Activated naive CD8-positive, alpha-beta T cell treated with anti-CD3 and anti-CD28 coated beads for 36 hours (primary cell): ENCODE data around the gene CASP6. TPM values are rescaled to one million over a fixed set of nuclear protein-coding genes. Genes with fewer than 3 reads are reported as not detected.
"Not testable (repeated sequence)": the region's sequence is repeated elsewhere in the genome, so short reads cannot be mapped to it uniquely, and the experiment has no call there.

Source experiments
- DNase-seq: peaks from one replicate; pipeline ENCODE4 v3.0.0; 2021
- H3K27ac Mint-ChIP-seq: one replicate; pipeline ENCODE4 v1.8.0; 2022; ENCODE audit warnings: mild to moderate bottlenecking, moderate library complexity, mixed read lengths
- H3K27me3 Mint-ChIP-seq: one replicate; pipeline ENCODE4 v1.8.0; 2022; ENCODE audit warnings: mild to moderate bottlenecking, mixed read lengths
- H3K36me3 Mint-ChIP-seq: one replicate; pipeline ENCODE4 v1.8.0; 2021; ENCODE audit warnings: mild to moderate bottlenecking, mixed read lengths
- H3K4me1 Mint-ChIP-seq: one replicate; pipeline ENCODE4 v1.8.0; 2021; ENCODE audit warnings: mixed read lengths
- H3K4me3 Mint-ChIP-seq: one replicate; pipeline ENCODE4 v1.8.0; 2022; ENCODE audit warnings: mild to moderate bottlenecking, moderate library complexity, mixed read lengths
- H3K9me3 Mint-ChIP-seq: one replicate; pipeline ENCODE4 v1.8.0; 2022; ENCODE audit warnings: mixed read lengths
- total RNA-seq, 2 experiments: library from RNA; stranded (reverse); gene quantifications; one replicate each; pipeline ENCODE4 v1.2.3, GENCODE V29; 2021

The CASP6 gene
- total RNA-seq, 2 experiments from 2014 or later, result 22.2 to 23.5 TPM

DNA sequence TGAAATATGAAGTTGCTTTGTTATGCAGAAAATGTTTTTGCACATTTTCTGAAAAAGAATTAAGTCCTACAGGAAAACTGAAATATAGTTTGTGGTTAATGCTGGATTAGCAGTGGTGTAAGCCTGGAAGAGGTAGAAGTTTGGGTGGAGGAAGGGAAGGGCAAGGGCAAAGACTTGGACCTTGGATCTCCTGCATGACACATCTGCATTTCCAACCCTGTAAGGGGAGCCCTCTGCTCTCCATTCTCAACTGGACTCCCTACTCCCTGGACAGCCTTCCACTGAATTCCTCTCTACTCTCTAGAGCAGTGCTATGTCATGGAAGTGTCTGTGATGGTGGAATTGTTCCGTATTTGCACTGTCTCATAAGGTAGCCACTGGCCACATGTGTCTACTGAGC lies 4.6 kb downstream of the CASP6 start:
- Mint-ChIP-seq H3K36me3 (peaks cover 29% of the 10 kb centered on the region), H3K27ac (peak overlapping the region; percentile 39), H3K27me3 (no peaks in the 10 kb centered on the region), H3K4me1 (peaks cover 26% of the 10 kb centered on the region), H3K9me3 (no peaks in the 10 kb centered on the region), H3K4me3 (no peak overlapping the region)
- no peak for DNase-seq

- Mint-ChIP-seq H3K27ac (peak overlapping the region; percentile 83), H3K4me3 (no peak overlapping the region), H3K36me3 (peaks cover 54% of the 10 kb centered on the region), H3K4me1 (peaks cover 25% of the 10 kb centered on the region), H3K27me3 (no peaks in the 10 kb centered on the region), H3K9me3 (peaks cover 5% of the 10 kb centered on the region)
- no peak for DNase-seq
Observed at GRCh38 chr4:109691411-109691920, 11.8 kb downstream of the CASP6 start.

DNA sequence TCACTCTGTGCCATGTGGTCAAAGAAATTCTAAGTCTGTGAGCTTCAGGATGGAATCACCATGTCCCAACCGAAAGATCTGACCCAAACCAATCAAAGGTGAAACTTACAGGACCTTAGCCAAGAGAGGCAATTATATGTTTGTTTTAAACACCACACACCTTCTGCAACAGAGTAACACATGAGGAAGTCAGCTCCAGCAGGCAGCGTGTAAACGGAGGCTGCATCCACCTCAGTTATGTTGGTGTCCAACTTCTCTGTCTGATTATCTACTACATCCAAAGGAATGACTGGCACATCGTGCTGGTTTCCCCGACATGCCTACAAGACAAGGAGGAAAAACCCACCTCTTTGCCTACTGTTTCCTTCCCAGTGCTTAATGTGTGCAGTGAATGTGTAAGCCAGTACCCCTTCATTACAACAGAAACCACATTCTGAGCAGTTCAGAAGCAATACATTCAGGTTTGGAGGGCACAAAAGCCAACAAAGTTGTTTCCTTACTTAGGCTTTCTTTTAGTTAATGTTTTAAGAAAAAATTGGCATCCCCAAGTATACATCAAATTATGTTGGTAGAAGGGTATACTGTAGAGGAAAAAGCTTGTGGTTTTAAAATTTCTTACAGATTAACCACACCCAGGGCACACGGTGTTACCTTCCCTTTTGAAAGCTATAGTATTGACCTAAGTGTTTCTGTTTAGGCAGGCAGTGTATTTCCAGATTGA lies 12.4 kb downstream of the CASP6 start:
- Mint-ChIP-seq H3K27me3 (no peaks in the 10 kb centered on the region), H3K9me3 (peaks cover 5% of the 10 kb centered on the region), H3K4me1 (peaks cover 25% of the 10 kb centered on the region), H3K36me3 (peaks cover 54% of the 10 kb centered on the region), H3K4me3 (no peak overlapping the region), H3K27ac (peak overlapping the region; percentile 83)
- no peak for DNase-seq

DNA sequence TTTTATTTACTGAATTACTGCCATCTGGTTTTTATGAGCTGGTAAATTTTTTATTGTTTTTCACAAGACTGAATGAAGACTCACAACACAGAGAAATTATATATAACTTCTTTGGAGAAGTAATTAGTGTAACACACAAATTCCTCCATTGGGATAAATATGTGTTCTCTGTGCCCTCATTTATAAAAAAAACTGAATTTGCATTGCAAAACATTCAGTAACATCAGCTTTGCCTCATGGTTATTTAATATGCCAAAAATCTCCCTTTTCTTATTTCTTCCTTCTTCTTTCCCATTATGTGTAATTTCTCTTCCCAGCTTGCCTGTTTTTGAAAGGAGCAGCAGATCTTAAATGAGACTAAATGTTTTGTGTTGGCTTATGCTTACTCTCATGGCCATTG lies 18.5 kb downstream of the CASP6 start:
- Mint-ChIP-seq H3K27ac (no peak overlapping the region), H3K9me3 (no peaks in the 10 kb centered on the region), H3K36me3 (peaks cover 37% of the 10 kb centered on the region)

GRCh38 chr4:109683621-109684253 lies 19.5 kb downstream of the CASP6 start:
- DNase-seq, result no peak
- Mint-ChIP-seq H3K27me3 (no peaks in the 10 kb centered on the region), H3K4me3 (no peak overlapping the region), H3K36me3 (peaks cover 42% of the 10 kb centered on the region), H3K9me3 (no peaks in the 10 kb centered on the region), H3K27ac (peak overlapping the region; percentile 38), H3K4me1 (peaks cover 15% of the 10 kb centered on the region)

More for the DNA sequence above, 18.5 kb downstream of the CASP6 start:
- Mint-ChIP-seq H3K4me1 (peaks cover 15% of the 10 kb centered on the region), H3K4me3 (no peak overlapping the region), H3K27me3 (no peaks in the 10 kb centered on the region)
- DNase-seq, result no peak

DNA sequence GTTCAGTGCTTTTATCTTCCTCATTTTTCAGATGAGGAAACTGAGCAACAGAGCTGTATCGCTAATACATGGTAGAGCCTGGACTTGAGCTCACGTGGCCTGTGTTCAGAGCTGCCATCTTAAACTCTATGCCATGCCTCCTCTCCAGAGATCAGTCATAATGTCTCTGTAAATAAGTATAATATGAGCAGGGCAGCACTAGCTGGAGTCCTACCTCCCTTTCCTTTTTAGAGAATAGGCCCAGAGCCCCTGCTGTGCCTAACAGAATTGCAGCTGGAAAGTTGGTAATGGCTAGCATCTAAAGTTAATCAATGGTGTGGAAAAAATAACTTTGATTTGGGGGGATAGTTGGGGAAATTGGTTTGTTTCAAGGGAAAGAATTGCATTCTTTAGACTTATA lies 20.4 kb downstream of the CASP6 start:
- DNase-seq, result no peak
- Mint-ChIP-seq H3K9me3 (no peaks in the 10 kb centered on the region), H3K27ac (peak overlapping the region; percentile 27), H3K27me3 (no peaks in the 10 kb centered on the region), H3K4me3 (no peak overlapping the region), H3K4me1 (peaks cover 15% of the 10 kb centered on the region), H3K36me3 (peaks cover 45% of the 10 kb centered on the region)

DNA sequence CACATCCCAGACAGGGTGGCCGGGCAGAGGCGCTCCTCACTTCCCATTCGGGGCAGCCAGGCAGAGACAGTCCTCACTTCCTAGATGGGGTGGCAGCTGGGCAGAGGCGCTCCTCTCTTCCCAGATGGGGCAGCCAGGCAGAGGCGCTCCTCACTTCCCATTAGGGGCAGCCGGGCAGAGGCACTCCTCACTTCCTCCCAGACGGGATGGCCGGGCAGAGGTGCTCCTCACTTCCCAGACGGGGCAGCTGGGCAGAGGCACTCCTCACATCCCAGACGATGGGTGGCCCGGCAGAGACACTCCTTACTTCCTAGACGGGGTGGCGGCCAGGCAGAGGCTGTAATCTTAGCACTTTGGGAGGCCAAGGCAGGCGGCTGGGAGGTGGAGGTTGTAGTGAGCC lies 24.3 kb downstream of the CASP6 start:
- H3K4me3 Mint-ChIP-seq, H3K27me3 Mint-ChIP-seq, H3K9me3 Mint-ChIP-seq, H3K27ac Mint-ChIP-seq, DNase-seq: not testable (repeated sequence)
- peaks cover 35% of the 10 kb centered on the region for H3K36me3 Mint-ChIP-seq
- H3K4me1 Mint-ChIP-seq, result peaks cover 19% of the 10 kb centered on the region

DNA sequence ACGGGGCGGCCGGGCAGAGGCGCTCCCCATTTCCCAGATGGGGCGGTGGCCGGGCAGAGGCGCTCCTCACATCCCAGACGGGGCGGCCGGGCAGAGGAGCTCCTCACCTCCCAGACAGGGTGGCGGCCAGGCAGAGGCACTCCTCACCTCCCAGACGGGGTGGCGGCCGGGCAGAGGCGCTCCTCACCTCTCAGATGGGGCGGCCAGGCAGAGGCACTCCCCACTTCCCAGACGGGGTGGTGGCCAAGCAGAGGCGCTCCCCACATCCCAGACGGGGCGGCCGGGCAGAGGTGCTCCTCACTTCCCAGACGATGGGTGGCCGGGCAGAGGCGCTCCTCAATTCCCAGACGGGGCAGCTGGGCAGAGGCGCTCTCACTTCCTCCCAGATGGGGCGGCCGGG lies 24.8 kb downstream of the CASP6 start:
- Mint-ChIP-seq H3K4me1 (peaks cover 15% of the 10 kb centered on the region), H3K36me3 (peaks cover 35% of the 10 kb centered on the region)
- H3K4me3 Mint-ChIP-seq, H3K27me3 Mint-ChIP-seq, H3K9me3 Mint-ChIP-seq, H3K27ac Mint-ChIP-seq, DNase-seq: not testable (repeated sequence)

- H3K36me3 Mint-ChIP-seq, result peaks cover 46% of the 10 kb centered on the region
- H3K9me3 Mint-ChIP-seq, result peaks cover 9% of the 10 kb centered on the region
- no peak overlapping the region for H3K27ac Mint-ChIP-seq
- no peaks in the 10 kb centered on the region for H3K27me3 Mint-ChIP-seq
- no peak for DNase-seq
- peaks cover 5% of the 10 kb centered on the region for H3K4me1 Mint-ChIP-seq
- no peak overlapping the region for H3K4me3 Mint-ChIP-seq
Observed at GRCh38 chr4:109676886-109677285, 26.4 kb downstream of the CASP6 start.

- H3K36me3 Mint-ChIP-seq, result peaks cover 52% of the 10 kb centered on the region
- H3K4me1 Mint-ChIP-seq, result peaks cover 15% of the 10 kb centered on the region
- peaks cover 19% of the 10 kb centered on the region for H3K9me3 Mint-ChIP-seq
- no peaks in the 10 kb centered on the region for H3K27me3 Mint-ChIP-seq
- no peak overlapping the region for H3K27ac Mint-ChIP-seq
- H3K4me3 Mint-ChIP-seq, result no peak overlapping the region
- no peak for DNase-seq
Observed at GRCh38 chr4:109675843-109676242, 27.4 kb downstream of the CASP6 start.

DNA sequence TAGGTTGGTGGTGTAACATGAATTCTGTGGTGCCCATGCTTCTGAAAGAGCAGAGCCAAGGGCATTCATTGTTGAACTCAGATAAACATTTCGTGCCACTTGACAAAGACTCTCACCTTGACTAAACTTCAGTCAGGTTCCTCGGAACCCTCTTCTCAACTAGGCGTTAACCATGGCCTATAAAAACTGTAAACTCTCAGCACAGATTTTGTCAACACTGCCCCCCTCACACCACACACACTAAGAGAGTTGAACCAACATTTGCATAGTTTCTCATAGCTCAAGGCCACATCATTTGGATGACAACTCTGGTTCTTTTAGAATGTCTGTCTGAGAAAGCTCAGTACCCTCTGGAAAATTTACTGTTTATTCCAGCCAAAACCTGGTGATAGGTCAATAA lies 28.1 kb downstream of the CASP6 start:
- Mint-ChIP-seq H3K27ac (no peak overlapping the region), H3K4me3 (no peak overlapping the region), H3K27me3 (no peaks in the 10 kb centered on the region), H3K9me3 (peaks cover 22% of the 10 kb centered on the region), H3K36me3 (peaks cover 56% of the 10 kb centered on the region), H3K4me1 (peaks cover 20% of the 10 kb centered on the region)
- DNase-seq, result no peak

DNA sequence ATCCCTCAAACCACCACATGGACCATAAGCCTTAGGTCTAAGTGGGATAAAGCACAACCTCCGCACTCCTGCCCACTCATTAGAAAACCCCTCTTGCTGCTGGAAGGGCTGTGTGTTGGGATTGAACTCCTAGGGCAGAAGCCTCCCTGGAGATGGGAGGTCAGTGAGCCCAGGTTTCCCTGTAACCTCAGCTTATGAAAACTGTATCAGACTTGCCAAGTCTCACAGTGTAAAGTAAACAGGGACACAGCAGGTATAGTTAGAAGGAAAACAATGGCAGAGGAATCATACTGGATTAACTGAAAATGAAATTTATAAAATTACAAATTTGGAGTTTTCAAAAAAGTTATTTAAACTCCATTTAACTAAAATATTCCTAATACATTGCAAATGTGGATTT lies 29.9 kb downstream of the CASP6 start:
- peaks cover 58% of the 10 kb centered on the region for H3K36me3 Mint-ChIP-seq
- H3K4me3 Mint-ChIP-seq, result no peak overlapping the region
- DNase-seq, result no peak
- H3K27me3 Mint-ChIP-seq, result no peaks in the 10 kb centered on the region
- peaks cover 24% of the 10 kb centered on the region for H3K9me3 Mint-ChIP-seq
- H3K27ac Mint-ChIP-seq, result no peak overlapping the region
- peaks cover 36% of the 10 kb centered on the region for H3K4me1 Mint-ChIP-seq

- Mint-ChIP-seq H3K4me3 (no peak overlapping the region), H3K36me3 (peaks cover 61% of the 10 kb centered on the region), H3K4me1 (peaks cover 42% of the 10 kb centered on the region), H3K9me3 (peaks cover 24% of the 10 kb centered on the region), H3K27me3 (no peaks in the 10 kb centered on the region), H3K27ac (peak overlapping the region; percentile 1)
- DNase-seq, result no peak
Observed at GRCh38 chr4:109672169-109672930, 30.9 kb downstream of the CASP6 start.

GRCh38 chr4:109671350-109671749 lies 31.9 kb downstream of the CASP6 start:
- peak overlapping the region; percentile 78 for H3K27ac Mint-ChIP-seq
- H3K9me3 Mint-ChIP-seq, result peaks cover 21% of the 10 kb centered on the region
- no peak overlapping the region for H3K4me3 Mint-ChIP-seq
- DNase-seq, result peak; percentile 30
- no peaks in the 10 kb centered on the region for H3K27me3 Mint-ChIP-seq
- H3K36me3 Mint-ChIP-seq, result peaks cover 65% of the 10 kb centered on the region
- peaks cover 52% of the 10 kb centered on the region for H3K4me1 Mint-ChIP-seq

GRCh38 chr4:109665783-109666485 lies 37.3 kb downstream of the CASP6 start:
- Mint-ChIP-seq H3K9me3 (peaks cover 6% of the 10 kb centered on the region), H3K36me3 (peaks cover 43% of the 10 kb centered on the region), H3K4me3 (peak overlapping the region; percentile 12), H3K4me1 (peaks cover 64% of the 10 kb centered on the region), H3K27me3 (no peaks in the 10 kb centered on the region), H3K27ac (no peak overlapping the region)
- no peak for DNase-seq
